ENCODE measurements around the gene CHAC1.

The CHAC1 gene

GRCh38 chr15:40992825-40993224 lies 39.6 kb downstream of the CHAC1 start:
- no peak overlapping the region for H3K4me3 ChIP-seq (ENCODE audit: low read depth, low read length)
- DNase-seq (ENCODE audit: low read depth): no peak
- no peak for TF ChIP-seq CTCF (IDR thresholded peaks at IDR 0.05; ENCODE audit: insufficient read depth, low read depth, low read length, missing control alignments)

GRCh38 chr15:40995656-40996055 lies 42.4 kb downstream of the CHAC1 start:
- H3K4me3 ChIP-seq (ENCODE audit: low read depth, low read length): no peak overlapping the region
- TF ChIP-seq CTCF (IDR thresholded peaks at IDR 0.05; ENCODE audit: insufficient read depth, low read depth, low read length, missing control alignments): no peak
- DNase-seq (ENCODE audit: low read depth): no peak

- no peak for TF ChIP-seq CTCF (IDR thresholded peaks at IDR 0.05; ENCODE audit: insufficient read depth, low read depth, low read length, missing control alignments)
- DNase-seq (ENCODE audit: low read depth): no peak
- H3K4me3 ChIP-seq (ENCODE audit: low read depth, low read length): no peak overlapping the region
These were observed 45.9 kb downstream of the CHAC1 start for GRCh38 chr15:40999190-40999589.

- DNase-seq (ENCODE audit: low read depth): no peak
- no peak overlapping the region for H3K4me3 ChIP-seq (ENCODE audit: low read depth, low read length)
- no peak for TF ChIP-seq CTCF (IDR thresholded peaks at IDR 0.05; ENCODE audit: insufficient read depth, low read depth, low read length, missing control alignments)
These were observed 48.4 kb downstream of the CHAC1 start for GRCh38 chr15:41001524-41002214.

- DNase-seq (ENCODE audit: low read depth): no peak
- TF ChIP-seq CTCF (IDR thresholded peaks at IDR 0.05; ENCODE audit: insufficient read depth, low read depth, low read length, missing control alignments): no peak
- H3K4me3 ChIP-seq (ENCODE audit: low read depth, low read length): no peak overlapping the region
These were observed 51.2 kb downstream of the CHAC1 start for GRCh38 chr15:41004490-41004889.
